ENCODE results near the gene SCARF2.

DNA sequence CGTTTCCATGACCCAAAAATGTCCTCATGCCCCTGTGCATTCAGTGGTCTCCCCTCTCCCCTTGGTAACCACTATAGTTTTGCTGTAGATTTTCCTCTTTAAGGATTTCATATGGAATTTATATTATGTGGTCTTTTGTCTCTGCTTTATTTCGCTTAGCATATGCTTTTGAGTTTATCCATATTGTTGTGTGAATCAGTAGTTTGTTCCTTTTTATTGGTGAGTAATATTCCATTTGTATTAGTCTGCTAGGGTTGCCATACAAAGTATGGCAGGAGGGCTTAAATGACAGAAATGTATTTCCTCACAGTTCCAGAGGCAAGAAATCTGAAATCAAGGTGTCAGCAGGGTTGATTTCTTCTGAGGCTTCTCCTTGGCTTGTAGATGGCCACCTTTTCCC is 40.1 kb downstream of the SCARF2 start:
- TF ChIP-seq TAF1 (IDR thresholded peaks at IDR 0.05; ENCODE audit: borderline replicate concordance, insufficient read depth, low read length), result no peak
- TF ChIP-seq FOXP2 (optimal IDR thresholded peaks at IDR 0.05; ENCODE audit: borderline replicate concordance, extremely low read depth, extremely low read length, insufficient read depth), result no peak
- TF ChIP-seq, protein P1, sequence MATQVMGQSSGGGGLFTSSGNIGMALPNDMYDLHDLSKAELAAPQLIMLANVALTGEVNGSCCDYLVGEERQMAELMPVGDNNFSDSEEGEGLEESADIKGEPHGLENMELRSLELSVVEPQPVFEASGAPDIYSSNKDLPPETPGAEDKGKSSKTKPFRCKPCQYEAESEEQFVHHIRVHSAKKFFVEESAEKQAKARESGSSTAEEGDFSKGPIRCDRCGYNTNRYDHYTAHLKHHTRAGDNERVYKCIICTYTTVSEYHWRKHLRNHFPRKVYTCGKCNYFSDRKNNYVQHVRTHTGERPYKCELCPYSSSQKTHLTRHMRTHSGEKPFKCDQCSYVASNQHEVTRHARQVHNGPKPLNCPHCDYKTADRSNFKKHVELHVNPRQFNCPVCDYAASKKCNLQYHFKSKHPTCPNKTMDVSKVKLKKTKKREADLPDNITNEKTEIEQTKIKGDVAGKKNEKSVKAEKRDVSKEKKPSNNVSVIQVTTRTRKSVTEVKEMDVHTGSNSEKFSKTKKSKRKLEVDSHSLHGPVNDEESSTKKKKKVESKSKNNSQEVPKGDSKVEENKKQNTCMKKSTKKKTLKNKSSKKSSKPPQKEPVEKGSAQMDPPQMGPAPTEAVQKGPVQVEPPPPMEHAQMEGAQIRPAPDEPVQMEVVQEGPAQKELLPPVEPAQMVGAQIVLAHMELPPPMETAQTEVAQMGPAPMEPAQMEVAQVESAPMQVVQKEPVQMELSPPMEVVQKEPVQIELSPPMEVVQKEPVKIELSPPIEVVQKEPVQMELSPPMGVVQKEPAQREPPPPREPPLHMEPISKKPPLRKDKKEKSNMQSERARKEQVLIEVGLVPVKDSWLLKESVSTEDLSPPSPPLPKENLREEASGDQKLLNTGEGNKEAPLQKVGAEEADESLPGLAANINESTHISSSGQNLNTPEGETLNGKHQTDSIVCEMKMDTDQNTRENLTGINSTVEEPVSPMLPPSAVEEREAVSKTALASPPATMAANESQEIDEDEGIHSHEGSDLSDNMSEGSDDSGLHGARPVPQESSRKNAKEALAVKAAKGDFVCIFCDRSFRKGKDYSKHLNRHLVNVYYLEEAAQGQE (IDR thresholded peaks at IDR 0.05; ENCODE audit: insufficient read depth in 1 of 2, low read depth in 2 of 2, low read length in 2 of 2), result no peak
